GM18517 (cell line): ENCODE data around the gene COPB2.

Experiments used
- ATAC-seq: cut with Tn5 transposase; IDR thresholded peaks from one replicate; pipeline ENCODE4 v1.9.1; 2021; ENCODE audit warnings: mild to moderate bottlenecking, moderate library complexity; ENCODE audit not compliant: unreplicated experiment

The COPB2 gene

DNA sequence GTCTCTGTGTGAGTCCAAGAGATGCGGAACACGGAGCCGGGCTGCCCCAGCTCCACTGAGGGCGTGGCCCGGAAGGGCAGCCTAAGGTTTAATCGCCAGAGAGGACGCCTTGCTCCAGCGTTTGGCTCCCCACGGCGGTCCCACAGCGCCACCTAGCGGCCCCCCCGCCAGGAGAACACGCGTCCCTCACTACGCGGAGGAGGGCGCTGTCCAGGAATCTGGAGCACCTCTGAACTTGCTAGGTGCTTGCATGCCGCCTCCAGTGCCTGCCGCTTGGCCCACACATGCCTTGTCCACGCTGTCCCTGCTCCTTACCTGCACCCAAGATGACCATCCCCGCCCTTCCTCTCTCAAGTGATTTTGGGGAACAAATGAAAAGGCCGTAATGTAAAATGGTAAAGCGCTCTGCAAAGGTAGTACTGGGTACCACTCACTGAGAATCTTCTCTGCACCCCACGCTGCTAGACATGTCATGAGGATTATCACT lies 60.0 kb downstream of the COPB2 start:
- ATAC-seq: peak; percentile 95

DNA sequence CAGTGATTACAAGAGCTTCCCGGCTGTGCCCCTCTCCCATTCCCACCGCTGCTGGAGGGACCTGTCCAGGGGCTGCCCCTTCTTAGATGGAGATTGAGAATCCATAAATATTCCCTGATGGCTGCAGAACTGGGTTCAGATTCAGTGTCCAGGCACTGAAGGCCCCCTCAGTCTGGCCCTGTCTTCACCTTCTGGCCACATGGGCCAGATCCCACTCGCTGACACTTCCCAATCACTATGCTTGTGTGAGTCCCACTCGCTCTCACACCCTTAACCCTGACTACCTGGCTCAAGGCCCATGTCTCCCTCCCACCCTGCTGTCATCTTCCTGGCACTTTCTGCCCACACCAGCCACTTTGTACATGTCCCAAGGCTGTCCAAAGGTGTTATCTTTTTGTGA lies 61.1 kb downstream of the COPB2 start:
- ATAC-seq: no peak

DNA sequence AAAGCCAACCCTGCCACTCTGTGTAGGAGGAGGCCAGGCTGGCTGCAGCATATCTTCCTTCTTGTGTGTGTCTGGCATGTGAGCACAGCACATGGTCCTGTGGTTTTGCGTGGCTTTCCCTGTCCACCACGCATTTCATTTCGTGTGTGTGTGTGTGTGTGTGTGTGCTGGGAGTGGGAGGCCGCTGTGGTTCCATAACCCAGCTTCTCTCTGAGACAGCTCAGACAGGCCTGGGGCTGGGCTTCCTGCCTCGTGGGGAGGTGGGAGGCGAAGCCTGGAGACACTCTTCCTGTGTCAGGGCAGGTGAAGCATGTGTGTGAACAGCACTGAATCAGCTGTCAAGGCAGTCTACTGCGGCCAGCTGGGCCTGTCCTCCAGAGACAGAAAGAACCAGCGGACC lies 61.6 kb downstream of the COPB2 start:
- ATAC-seq: no peak

DNA sequence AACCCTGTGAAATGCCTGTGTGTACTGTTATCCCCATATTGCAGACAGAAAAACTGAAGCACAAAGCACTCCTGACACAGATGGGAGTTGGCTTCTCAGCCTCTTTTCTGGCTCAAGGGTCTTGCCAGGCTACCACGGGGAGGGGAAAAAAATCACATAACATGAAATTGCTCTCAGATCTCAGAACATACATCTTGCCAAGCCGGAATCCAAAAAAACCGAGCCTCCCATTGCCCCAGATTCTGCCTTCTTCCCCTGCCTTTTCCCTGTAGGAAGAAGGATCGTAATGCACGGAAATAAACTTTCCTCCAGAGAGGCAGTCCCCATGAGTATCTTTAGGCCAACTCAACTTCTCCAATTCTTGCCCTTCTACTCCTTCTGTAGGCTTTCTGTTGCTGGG lies 62.2 kb downstream of the COPB2 start:
- no peak for ATAC-seq

DNA sequence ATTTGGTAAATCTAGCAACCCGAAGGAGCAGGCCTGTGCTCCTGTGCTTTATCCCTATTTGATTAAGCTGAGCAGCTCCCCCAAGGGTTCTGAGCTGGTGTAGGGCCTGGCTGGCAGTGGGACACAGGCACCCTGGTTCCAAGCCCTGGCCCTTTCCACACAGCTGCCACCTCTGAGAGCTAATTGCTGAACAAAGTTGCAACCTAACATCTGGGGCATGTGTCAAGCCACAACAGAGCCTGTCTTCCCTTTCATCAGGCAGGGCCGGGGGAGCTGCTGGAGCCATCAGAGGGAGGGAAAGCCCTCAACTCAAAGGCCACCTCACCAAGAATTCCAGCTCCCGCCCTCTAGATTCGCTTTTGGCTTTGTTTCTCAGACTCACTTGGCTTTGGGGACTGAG lies 62.7 kb downstream of the COPB2 start:
- no peak for ATAC-seq

DNA sequence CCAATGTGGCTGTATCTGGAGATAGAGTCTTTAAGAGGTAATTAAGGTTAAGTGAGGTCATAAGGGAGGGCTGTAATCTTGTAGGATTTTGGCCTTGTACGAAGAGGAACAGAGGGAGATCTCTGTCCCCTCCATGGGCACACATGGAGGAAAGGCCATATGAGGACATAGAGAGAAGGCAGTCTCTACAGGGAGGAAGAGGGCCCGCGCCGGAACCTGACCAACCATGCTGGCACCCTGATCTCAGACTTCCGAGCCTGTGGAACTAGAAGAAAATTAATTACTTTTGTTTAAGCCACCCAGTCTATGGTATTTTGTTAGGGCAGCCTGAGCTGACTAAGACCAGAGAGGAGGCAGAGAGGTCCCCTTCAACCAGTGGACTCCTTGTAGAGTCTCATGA lies 63.3 kb downstream of the COPB2 start:
- ATAC-seq: no peak

DNA sequence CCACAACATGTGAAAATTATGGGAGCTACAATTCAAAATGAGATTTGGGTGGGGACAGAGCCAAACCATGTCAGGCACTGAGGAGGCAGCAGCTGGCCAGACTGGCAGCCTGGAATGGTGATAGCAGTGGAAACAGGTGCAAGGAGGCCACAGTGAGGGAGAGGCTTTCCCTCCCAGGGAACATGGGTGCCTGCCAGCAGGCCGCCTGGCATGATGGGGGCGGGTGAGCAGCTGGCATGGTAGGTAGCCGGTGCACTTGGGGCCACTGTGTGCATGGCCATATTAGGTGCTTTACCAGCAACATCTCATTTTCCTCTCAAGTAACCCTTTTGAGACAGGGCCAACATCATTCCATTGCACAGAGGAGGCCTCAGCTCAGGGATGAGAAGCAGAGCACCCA lies 63.9 kb downstream of the COPB2 start:
- ATAC-seq: no peak

DNA sequence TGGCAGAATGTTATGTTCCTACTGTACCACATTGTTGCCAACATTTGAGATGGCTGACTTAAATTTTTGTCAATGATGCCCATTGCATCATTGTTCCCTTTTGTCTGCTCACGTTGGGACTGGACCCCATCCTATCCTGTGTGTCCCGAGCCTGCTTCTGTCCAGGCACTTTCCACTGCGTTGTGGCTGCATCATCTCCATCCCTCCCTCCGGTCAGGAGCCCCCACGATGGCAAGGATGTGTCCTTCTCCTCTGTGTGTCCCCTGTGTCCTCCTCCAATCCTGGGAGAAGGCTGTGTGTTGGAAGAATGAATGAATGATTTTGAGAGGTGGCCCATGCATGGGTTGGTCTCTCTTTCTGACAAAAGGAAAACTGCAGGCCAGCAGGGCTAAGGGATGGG lies 65.0 kb downstream of the COPB2 start:
- no peak for ATAC-seq

DNA sequence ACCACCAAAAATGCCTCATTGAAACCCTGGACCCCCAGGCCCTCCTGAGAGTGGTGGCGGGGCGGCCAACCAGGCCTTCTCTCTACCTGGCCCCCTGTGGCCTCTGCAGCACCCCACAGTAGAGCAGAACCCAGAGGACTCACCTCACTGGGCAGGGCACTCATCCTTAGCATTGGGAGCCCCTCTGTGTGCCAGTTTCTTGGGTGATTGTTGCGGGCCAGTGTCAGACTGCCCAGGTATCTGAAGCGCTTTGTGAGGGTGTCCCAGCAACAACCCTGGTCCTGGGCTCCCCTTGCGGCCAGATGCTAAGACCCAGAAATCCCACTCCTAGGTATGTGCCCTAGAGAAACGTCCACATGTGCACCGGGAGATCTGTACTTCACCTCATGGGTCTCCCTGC lies 66.3 kb downstream of the COPB2 start:
- no peak for ATAC-seq

DNA sequence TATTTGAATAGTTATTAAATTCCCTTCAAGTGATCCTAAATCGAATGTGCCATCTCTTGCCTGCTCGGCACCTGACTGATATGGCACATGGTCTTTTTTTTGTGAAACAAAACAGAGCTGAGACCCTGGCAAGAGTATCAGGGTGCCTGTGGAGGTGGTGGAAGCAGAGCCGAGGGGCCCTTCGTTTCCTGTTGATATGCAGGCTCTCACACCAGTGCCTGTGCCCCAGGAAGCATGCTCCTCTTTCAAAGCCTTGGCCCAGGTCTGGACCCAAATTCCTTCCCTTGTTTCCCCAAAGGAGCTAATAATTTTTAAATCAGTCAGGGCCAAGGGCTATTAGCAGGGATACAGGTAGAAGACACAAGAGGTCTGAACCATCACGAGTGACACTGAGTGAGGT lies 67.1 kb downstream of the COPB2 start:
- ATAC-seq: no peak

DNA sequence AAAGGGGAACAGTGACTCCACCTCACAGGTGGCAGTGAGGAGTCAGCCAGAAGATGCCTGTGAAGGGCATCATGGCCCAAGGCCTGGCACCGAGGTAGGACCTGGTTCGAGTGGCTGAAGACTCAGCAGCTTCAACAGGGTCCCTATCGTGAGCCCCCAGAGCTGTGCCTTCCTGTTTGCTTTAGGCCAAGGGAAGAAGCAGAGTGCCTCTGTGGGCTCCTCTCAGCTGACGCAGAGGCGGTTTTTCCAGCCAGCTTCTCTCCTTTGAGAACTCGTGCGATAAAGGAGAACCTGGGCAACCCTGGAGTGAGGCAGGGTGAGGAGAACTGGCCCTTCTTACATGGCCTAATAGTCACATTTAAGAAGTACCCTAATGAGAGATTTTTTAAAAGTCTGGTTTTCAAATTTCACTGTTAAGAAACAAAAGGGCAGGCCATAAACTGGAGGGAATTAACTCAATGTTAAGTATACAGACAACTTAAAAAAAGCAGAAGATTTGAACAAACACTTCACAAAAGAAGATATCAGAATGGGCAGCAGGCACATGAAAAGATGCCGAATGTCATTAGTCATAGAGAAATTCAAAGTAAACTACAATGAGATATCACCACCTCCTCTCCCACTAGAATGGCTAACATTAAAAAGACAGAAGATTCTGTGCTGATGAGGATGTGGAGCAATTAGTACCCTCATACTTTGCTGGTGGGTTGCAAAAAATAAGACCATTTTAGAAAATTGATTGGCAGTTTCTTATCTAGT lies 68.7 kb downstream of the COPB2 start:
- ATAC-seq: no peak

DNA sequence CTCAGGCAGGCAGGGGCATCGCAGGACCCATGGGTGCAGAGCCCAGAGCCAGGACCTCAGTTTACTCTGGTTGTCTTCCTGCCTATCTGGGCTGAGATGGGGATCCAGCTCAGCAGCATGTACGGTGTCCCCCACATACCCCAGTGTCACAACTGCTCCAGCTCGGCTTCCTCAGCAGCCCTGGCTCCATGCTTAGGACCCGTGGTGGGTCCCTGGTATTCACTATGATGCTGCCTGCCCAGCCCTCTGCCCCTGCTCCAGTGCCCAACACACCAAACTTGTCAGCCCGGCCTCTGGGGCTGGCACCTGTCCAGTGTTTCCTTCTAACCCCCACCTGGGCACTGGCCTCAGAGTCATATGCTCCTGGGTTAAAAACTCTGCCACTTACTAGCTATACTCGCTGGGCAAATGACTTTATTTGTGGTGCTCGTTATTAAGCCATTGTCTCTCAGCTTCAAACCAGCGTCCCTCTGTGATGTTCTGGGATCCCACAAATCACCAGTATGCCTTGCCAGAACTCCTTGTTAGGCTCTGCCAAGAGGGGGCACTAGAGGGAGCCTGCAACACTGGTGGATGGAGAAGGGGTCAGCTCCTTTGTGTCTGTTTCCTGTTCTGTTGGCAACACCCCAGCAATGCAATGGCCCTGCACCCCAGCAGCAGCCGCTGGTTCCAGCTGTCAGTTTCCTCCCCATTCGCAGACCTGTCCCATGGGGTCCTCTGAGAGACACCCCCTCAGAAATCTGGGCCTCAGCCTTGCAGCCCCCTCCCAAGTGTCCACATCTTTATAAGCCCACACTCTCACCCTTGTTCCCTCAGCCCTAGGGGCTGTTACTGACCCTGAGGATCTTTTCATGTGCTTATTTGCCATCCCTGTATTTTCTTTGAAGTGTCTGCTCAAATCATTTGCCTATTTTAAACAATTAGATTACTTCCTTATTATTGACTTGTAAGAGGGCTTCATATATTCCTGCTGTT lies 69.7 kb downstream of the COPB2 start:
- ATAC-seq: no peak

DNA sequence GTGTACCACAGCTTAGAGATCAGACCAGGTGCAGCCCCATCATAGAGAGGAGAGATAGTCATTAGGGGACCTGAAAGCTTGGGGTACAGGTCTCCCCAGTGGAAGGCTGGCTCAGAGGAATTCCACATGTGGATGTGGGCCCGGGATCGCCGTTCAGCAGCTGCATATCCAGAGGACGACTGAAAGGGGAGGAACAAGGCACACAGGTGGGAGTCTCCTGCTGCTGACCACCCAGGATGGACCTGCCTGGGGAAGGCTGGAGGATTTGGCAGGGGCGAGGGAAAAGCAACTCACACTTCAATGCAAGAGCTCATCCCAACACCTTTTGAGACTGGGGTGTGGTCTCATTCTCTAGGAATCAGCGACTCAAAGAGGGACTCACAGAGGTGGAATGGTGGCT lies 70.6 kb downstream of the COPB2 start:
- ATAC-seq: no peak

DNA sequence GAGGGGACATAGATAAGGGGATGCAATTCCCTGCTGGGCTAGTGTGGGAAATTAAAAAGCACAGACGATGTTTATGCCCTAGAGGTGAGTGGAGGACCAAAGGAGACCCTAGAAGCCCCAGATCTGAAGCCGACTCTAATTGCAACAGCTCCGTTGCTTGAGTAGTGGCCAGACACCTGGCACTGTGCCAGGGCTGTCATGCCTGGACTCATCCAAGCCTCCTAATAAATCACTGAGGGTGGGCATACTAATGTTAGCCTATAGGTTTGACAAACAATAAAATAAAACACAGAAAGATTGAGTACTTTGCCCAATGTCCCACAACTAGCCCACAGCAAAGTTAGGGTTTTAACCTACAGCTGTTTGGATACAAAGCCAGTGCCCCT lies 71.0 kb downstream of the COPB2 start:
- no peak for ATAC-seq

DNA sequence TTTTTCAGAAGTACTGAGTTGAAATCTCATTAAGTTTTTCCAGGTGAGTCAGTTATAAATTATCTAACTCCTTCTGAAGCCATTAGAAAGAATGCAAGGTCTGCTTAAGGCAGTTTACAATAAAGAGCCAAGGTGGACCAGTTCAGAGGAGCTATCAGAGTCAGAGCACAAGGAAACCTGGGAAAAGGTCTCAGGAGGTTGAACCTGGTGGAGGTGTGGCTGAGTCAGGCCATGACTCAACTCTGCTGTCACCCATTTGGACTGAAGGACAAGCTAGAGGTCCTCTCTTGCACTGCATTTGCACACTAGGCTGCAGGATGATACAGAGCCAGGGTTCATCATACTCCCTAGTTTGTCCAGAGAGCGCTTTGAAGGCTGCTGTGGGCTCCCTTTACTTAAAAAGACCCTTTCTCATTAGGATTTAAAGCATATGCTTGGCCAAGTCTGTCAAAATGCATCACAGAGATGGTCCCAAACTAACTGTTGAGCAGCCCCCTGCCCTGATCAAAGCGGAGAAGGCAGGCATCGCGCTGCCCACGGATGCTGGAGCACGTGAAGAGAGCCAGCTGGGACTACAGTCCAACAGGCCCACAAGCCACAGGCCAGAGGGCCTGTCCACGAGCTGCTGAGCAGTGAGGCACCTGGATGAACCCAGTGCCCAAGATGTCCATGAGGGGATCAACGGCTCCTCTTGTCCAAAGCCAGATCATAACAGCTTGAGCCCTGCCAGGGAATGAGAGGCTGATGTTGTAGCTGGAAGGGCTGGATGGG lies 71.6 kb downstream of the COPB2 start:
- ATAC-seq: no peak

DNA sequence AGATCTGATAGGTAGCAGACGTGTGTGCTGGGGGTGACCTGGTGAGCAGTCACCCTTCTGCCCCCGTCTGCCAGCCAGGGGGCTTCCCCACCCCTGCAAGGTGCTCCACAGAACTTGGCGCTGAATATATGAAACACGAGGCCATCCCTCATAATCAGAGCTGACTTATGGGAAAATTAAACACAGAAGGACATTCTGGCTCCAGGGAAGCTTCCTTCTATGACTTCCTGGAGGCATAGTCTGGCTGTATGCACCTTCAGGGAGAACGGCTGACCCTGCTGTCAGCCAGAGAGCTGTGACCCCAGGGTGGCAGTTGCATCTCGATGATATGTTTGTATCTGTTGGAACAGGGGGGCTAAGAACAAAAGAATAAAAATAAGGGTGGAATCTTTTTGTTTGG lies 72.2 kb downstream of the COPB2 start:
- no peak for ATAC-seq

DNA sequence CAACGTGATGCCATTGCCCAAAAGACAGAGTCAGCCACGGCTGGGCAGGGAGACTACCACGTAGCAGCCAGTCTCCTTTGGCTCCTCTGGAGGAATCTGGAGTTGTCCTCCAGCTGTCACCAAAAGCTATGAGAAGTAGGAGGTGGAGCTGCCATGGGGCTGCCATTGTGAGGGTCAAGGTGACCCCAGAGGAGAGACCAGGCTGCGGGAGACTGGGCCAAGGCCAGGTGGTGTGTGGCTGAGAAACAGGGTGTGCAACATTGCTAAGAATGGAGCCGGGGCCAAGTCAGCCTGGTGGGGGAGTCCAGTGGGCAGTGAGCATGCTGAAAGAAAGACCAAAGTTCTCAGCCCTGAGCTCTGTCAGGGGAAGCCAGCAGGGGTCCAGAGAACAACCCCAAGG lies 75.5 kb downstream of the COPB2 start:
- no peak for ATAC-seq

DNA sequence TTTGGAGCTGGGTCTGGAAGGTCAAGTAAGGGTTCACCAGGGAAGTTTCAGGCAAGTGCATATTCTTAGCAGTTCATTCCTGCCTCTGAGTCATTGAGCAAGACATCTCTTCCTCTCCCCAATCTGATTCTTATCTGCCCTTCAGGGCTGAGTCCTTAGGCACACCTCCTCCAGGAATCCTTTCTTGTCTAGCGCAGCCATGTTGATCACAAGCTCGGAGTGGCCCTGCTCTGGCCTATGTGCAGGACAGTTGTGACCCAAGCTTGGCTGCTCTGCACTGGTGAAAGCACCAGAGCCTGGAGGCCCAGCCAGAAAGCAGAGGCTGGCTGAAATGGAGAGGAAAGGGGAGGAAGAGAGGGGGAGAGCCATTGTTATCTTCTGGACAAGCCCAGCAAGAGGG lies 76.5 kb downstream of the COPB2 start:
- ATAC-seq: no peak

DNA sequence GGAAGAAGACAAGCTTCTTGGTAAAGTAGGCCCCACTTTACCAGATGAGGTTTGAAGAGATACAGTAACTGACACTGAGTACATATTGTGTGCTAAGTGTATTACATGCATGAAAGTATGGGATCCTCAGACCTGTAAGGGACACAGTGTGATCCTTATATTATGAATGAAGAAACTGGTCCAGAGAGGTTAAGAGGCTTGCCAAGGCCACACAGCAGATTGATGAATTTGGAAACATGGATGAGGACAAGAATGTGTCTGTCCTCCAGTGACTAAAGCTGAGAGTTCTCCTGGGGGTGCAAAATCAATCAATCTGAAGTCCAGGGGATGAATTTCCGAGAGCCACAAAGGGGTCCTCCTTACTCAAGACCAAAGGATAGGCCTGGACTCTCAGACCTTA lies 77.0 kb downstream of the COPB2 start:
- no peak for ATAC-seq

DNA sequence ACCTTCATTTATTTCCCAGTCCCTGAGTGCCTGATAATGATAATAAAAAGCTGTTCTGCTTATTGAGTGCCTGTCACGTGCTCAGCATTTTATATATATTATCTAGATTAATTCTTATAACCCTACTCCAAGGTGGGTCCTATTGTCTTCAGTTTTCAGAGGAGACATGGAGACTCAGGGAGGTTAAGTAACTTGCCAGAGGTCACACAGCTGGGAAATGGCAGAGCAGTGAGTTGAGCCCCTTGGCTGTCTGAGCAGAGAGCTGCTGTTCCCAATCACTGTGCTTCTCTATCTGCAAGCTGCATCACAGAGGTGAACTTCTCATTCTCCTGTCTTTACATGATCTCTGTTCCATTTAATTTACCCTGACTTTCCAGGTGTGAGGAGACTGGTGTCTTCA lies 77.9 kb downstream of the COPB2 start:
- no peak for ATAC-seq

DNA sequence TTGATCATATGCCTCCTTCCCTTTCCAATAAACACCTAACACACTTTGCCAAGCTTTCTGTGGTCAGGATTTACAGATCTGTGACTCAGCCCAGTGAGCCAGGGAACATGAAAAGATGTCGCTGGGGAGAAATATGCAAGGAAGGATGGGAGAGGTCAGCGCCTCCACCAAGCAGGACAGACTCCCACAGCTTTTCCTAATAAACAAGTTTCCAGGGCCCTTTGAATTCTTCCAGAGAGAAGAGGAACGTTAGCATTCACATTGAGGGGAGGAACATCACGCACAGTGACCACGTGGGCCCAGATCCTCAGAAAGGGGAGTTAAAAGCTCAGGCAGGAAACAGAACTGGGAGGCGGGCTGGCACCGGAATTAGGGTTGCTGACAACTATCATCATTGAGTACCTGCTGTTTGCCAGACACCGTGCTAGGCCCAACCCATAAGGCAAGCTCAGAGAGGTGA lies 78.9 kb downstream of the COPB2 start:
- no peak for ATAC-seq
